ENCODE data around the gene CTTN.
"Not testable (repeated sequence)": the region's sequence is repeated elsewhere in the genome, so short reads cannot be mapped to it uniquely, and the experiment has no call there.

The CTTN gene

GRCh38 chr11:70381872-70382861, 16.2 kb upstream of the CTTN start:
- DNase-seq: no peak

- no peak for DNase-seq
These were observed 14.4 kb upstream of the CTTN start for GRCh38 chr11:70383664-70384565.

- no peak for DNase-seq
These were observed 13.7 kb upstream of the CTTN start for GRCh38 chr11:70384566-70385152.

- no peak for DNase-seq
These were observed 10.8 kb upstream of the CTTN start for GRCh38 chr11:70387564-70387963.

GRCh38 chr11:70389201-70389600, 9.1 kb upstream of the CTTN start:
- DNase-seq: no peak

- not testable (repeated sequence) for DNase-seq
These were observed 7.4 kb upstream of the CTTN start for GRCh38 chr11:70390882-70391281.

GRCh38 chr11:70394211-70394950, 3.9 kb upstream of the CTTN start:
- no peak for DNase-seq

- DNase-seq: no peak
These were observed 870 bp upstream of the CTTN start for GRCh38 chr11:70397336-70397982.

- DNase-seq: no peak
These were observed 728 bp downstream of the CTTN start for GRCh38 chr11:70398834-70399680.

- DNase-seq: no peak
These were observed 1.4 kb downstream of the CTTN start for GRCh38 chr11:70399681-70400112.

GRCh38 chr11:70400643-70401042, 2.3 kb downstream of the CTTN start:
- DNase-seq: no peak

- no peak for DNase-seq
These were observed 3.7 kb downstream of the CTTN start for GRCh38 chr11:70402016-70402415.

- no peak for DNase-seq
These were observed 4.4 kb downstream of the CTTN start for GRCh38 chr11:70402685-70403084.

- DNase-seq: no peak
These were observed 5.9 kb downstream of the CTTN start for GRCh38 chr11:70404244-70404643.

- no peak for DNase-seq
These were observed 7.5 kb downstream of the CTTN start for GRCh38 chr11:70405679-70406395.

- DNase-seq: no peak
These were observed 8.8 kb downstream of the CTTN start for GRCh38 chr11:70407121-70407520.

- DNase-seq: no peak
These were observed 9.5 kb downstream of the CTTN start for GRCh38 chr11:70407814-70408213.

GRCh38 chr11:70408326-70408725, 10.0 kb downstream of the CTTN start:
- DNase-seq: not testable (repeated sequence)

GRCh38 chr11:70409437-70409836, 11.1 kb downstream of the CTTN start:
- no peak for DNase-seq

- DNase-seq: no peak
These were observed 11.5 kb downstream of the CTTN start for GRCh38 chr11:70409871-70410270.

All from SIG-M5 (cell line).